Brain microvascular endothelial cell (primary cell): Measurements from ENCODE around the gene GRWD1.

Experiments
- DNase-seq: peaks from one replicate; pipeline ENCODE4 v3.0.0-alpha.2; 2020
- H3K27ac ChIP-seq: fragments of 250-450 bp; sonication (Bioruptor Pico); 2 replicates; pipeline ENCODE4 v1.5.1; 2020; ENCODE audit warnings: mild to moderate bottlenecking, moderate library complexity
- H3K27me3 ChIP-seq: fragments of 250-450 bp; sonication (Bioruptor Pico); replicated peaks from 2 replicates; pipeline ENCODE4 v1.5.1; 2020; ENCODE audit warnings: mild to moderate bottlenecking
- H3K36me3 ChIP-seq: fragments of 250-450 bp; sonication (Bioruptor Pico); replicated peaks from 2 replicates; pipeline ENCODE4 v1.5.1; 2020; ENCODE audit warnings: mild to moderate bottlenecking
- H3K4me3 ChIP-seq: 2 replicates; pipeline ENCODE4 v1.5.1; 2011; ENCODE audit warnings: low read depth, mild to moderate bottlenecking, control low read depth, low read length, moderate library complexity
- CTCF ChIP-seq: IDR thresholded peaks from 2 replicates; pipeline ENCODE4 v1.5.1; 2011; ENCODE audit warnings: low read depth, mild to moderate bottlenecking, moderate library complexity, low read length, control low read depth, inconsistent platforms; ENCODE audit errors: missing control alignments
- in situ Hi-C: cut with HindIII; loops from 2 replicates; pipeline ENCODE4 v1.10.0; 2017; ENCODE audit warnings: low sequenced_read_pairs, low pct_ligation_motif_present

Gene GRWD1

GRCh38 chr19:48461982-48462655, 16.3 kb downstream of the GRWD1 start:
- in situ Hi-C loops, result no loop called here
- DNase-seq, result no peak
- peaks cover 13% of the 10 kb centered on the region for H3K36me3 ChIP-seq
- H3K4me3 ChIP-seq, result no peak overlapping the region
- no peaks in the 10 kb centered on the region for H3K27me3 ChIP-seq
- H3K27ac ChIP-seq, result no peak overlapping the region
- no peak for TF ChIP-seq CTCF

- no peak overlapping the region for H3K27ac ChIP-seq
- in situ Hi-C loops, result no loop called here
- no peak overlapping the region for H3K4me3 ChIP-seq
- TF ChIP-seq CTCF, result no peak
- no peak for DNase-seq
- H3K27me3 ChIP-seq, result no peaks in the 10 kb centered on the region
- peaks cover 8% of the 10 kb centered on the region for H3K36me3 ChIP-seq
These were observed 19.4 kb downstream of the GRWD1 start for GRCh38 chr19:48465215-48465614.

- in situ Hi-C loops, result no loop called here
- DNase-seq, result peak; percentile 56
- Histone ChIP-seq H3K36me3 (peaks cover 22% of the 10 kb centered on the region), H3K27me3 (no peaks in the 10 kb centered on the region), H3K4me3 (no peak overlapping the region), H3K27ac (no peak overlapping the region)
- no peak for TF ChIP-seq CTCF
These were observed 21.0 kb downstream of the GRWD1 start for GRCh38 chr19:48466561-48467325.

DNA sequence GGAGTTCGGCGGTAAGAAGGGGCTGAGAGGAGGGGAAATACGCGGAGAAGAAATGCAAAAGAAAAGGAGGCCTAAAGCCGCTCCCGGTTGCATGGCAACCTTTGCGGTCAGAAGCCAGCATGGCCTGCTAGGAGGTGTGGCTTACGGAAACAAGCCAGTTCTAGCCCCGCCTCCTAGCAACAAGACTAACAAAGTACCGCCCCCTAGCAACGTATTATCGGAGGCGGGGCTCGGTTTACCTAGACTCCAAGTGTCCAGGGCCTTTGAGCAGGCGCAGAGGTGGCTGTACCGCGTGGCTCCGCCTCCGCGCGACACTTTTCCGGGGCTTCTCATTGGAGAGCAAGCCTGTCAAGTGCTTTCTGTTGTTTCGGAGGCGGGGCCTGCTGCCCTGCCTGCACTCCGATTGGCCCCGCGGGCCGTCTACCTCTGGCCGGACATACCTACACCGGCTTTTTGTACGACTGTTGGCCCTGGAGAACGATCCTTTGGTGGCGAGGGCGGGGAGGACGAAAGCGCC, 23.0 kb downstream of the GRWD1 start:
- DNase-seq, result peak; percentile 100
- H3K27ac ChIP-seq, result peak overlapping the region; percentile 94
- H3K27me3 ChIP-seq, result no peaks in the 10 kb centered on the region
- peaks cover 34% of the 10 kb centered on the region for H3K36me3 ChIP-seq
- in situ Hi-C loops, result no loop called here
- peak overlapping the region; percentile 89 for H3K4me3 ChIP-seq
- no peak for TF ChIP-seq CTCF

DNA sequence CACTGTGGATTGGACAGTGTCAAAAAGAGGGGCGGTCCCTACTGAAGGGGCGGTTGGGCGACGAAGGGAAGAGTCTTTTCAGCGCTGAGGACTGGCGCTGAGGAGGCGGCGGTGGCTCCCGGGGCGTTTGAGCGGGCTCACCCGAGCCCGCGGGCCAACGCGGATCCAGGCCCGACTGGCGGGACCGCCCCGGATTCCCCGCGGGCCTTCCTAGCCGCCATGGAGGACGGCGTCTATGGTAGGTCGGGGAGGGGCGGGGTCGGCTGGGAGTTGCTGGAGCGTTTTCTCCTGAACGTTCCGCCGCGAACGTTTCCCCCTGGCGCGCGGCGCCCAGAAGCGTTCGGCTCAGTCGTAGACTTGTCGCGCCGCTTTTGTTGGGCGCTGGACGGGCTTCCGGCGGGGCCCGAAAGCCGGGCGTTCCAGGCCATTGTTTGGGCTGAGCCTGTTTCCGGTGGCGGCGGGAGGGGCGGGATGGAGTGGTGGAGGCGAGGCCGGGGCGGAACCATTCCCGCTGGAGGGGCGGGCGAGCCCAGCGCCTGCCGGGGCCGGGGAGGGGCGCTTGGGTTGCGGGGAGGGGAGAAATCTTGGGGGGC, 23.6 kb downstream of the GRWD1 start, which contains the start of gene CYTH2:
Gene CYTH2 (plus strand): TSS at position 81 of the 593 bp plus-strand sequence. CDS start 139 bp downstream, at position 220.
- Histone ChIP-seq H3K36me3 (peaks cover 39% of the 10 kb centered on the region), H3K4me3 (peak within 1 kb of the TSS; percentile 89), H3K27me3 (no peaks in the 10 kb centered on the region), H3K27ac (peak within 1 kb of the TSS; percentile 94)
- no peak for TF ChIP-seq CTCF
- peak; percentile 71 for DNase-seq
- in situ Hi-C loops, result no loop called here
